Transverse colon (tissue), 4 donors: Measurements from ENCODE around the gene FER. TPM values are rescaled to one million over a fixed set of nuclear protein-coding genes. Genes with fewer than 3 reads are reported as not detected.
"Not testable (repeated sequence)": the region's sequence is repeated elsewhere in the genome, so short reads cannot be mapped to it uniquely, and the experiment has no call there.

Source experiments
- DNase-seq: peaks from one replicate; pipeline ENCODE4 v3.0.0-alpha.2; 2019
- H3K27ac ChIP-seq, 4 donors: fragments of 200-600 bp; sonication (generic); 2 replicates each; pipeline ENCODE4 v1.5.1; 2016 to 2018; ENCODE audit warnings: inconsistent platforms in 4 of 4
- H3K27me3 ChIP-seq: fragments of 200-600 bp; sonication (generic); 2 replicates; pipeline ENCODE4 v1.5.1; 2017; ENCODE audit warnings: inconsistent platforms
- H3K36me3 ChIP-seq, 4 donors: fragments of 200-600 bp; sonication (generic); 2 replicates each; pipeline ENCODE4 v1.5.1; 2017 to 2019; ENCODE audit warnings: inconsistent platforms in 4 of 4
- H3K4me1 ChIP-seq, 4 donors: fragments of 200-600 bp; sonication (generic); 2 replicates each; pipeline ENCODE4 v1.5.1; 2017 to 2020; ENCODE audit warnings: inconsistent platforms in 4 of 4
- H3K4me3 ChIP-seq, 4 donors: fragments of 200-600 bp; sonication (generic); 1 replicate in 1 of 4; 2 replicates in 3 of 4; pipeline versions ENCODE4 v1.5.1 to v1.6.1; 2017 to 2019; ENCODE audit warnings: inconsistent platforms in 4 of 4
- H3K9me3 ChIP-seq, 2 donors: fragments of 200-600 bp; sonication (generic); 2 replicates each; pipeline ENCODE4 v1.5.1; 2017 to 2019; ENCODE audit warnings: inconsistent platforms in 2 of 2
- CTCF ChIP-seq, 5 experiments: fragments of 200-600 bp in 3 of 5; fragments of 450-650 bp in 2 of 5; sonication (generic) in 3 of 5; IDR thresholded peaks; 1 replicate in 2 of 5; 2 replicates in 3 of 5; pipeline ENCODE4 v1.5.1; 2016 to 2017; ENCODE audit warnings: antibody characterized with exemption in 5 of 5, inconsistent platforms in 3 of 5, mild to moderate bottlenecking in 2 of 5, moderate library complexity in 1 of 5
- EP300 ChIP-seq: sonication (generic); formaldehyde crosslinking; IDR thresholded peaks from one replicate; pipeline ENCODE4 v1.6.1; 2017; ENCODE audit warnings: antibody characterized with exemption, low read depth
- POLR2A ChIP-seq: fragments of 450-650 bp; IDR thresholded peaks from one replicate; pipeline ENCODE4 v1.6.1; 2016; ENCODE audit warnings: antibody characterized with exemption, mild to moderate bottlenecking, moderate library complexity
- POLR2AphosphoS5 ChIP-seq, 3 donors: sonication (generic); formaldehyde crosslinking; IDR thresholded peaks; one replicate each; pipeline ENCODE4 v1.6.1; 2016; ENCODE audit warnings: antibody characterized with exemption in 3 of 3
- WGBS, 2 donors: methylation state at CpG; one replicate each; pipeline ENCODE4 v1.1.5; 2018; ENCODE audit warnings: low coverage in 1 of 2; 5-methylcytosine and 5-hydroxymethylcytosine counted together
- in situ Hi-C, 4 donors: fragments of 200-750 bp; cut with MboI; loops; one replicate each; pipeline versions ENCODE4 v1.15.0 to v1.15.1; 2017; ENCODE audit warnings: low sequenced_read_pairs in 3 of 4, low pct_ligation_motif_present in 1 of 4, low pct_unique_long_range_greater_than_20kb in 1 of 4
- intact Hi-C: fragments of 100-400 bp; cut with DNase I; formaldehyde crosslinking; loops from one replicate; pipeline ENCODE4 v1.15.1; 2023; ENCODE audit warnings: low total_unique reads
- total RNA-seq, 4 donors: library from RNA; depleted of rRNA; stranded (reverse); fragments of >200 nt; gene quantifications; one replicate each; pipeline ENCODE4 v1.1.0, GENCODE V29; 2016

The FER gene
- total RNA-seq, 4 donors from 2014 or later = 7.5 to 25.5 (median 13.1) TPM

GRCh38 chr5:108762660-108763059 is 15.0 kb downstream of the FER start:
- DNase-seq = no peak
- H3K27me3 ChIP-seq = no peaks in the 10 kb centered on the region
- no peak overlapping the region for H3K4me3 ChIP-seq
- TF ChIP-seq POLR2AphosphoS5 (IDR thresholded peaks at IDR 0.05) = no peak
- no peak for TF ChIP-seq POLR2A
- TF ChIP-seq CTCF (IDR thresholded peaks at IDR 0.05) = no peak
- TF ChIP-seq EP300 = no peak
- no peaks in the 10 kb centered on the region for H3K36me3 ChIP-seq
- no peaks in the 10 kb centered on the region for H3K9me3 ChIP-seq
- no peak overlapping the region for H3K27ac ChIP-seq
- WGBS, 2 donors = 40 to 66% methylated on average over 3 of the region's 3 CpGs
- peaks cover 0 to 3% (median 0%) of the 10 kb centered on the region in 4 donors for H3K4me1 ChIP-seq
- intact Hi-C loops (no loop called here), in situ Hi-C loops (no loop called here)

GRCh38 chr5:108763222-108763916 is 15.7 kb downstream of the FER start:
- H3K9me3 ChIP-seq = no peaks in the 10 kb centered on the region
- TF ChIP-seq CTCF (IDR thresholded peaks at IDR 0.05) (no peak), EP300 (no peak), POLR2AphosphoS5 (IDR thresholded peaks at IDR 0.05) (no peak), POLR2A (no peak)
- DNase-seq = no peak
- in situ Hi-C loops (no loop called here), intact Hi-C loops (no loop called here)
- H3K27ac ChIP-seq = no peak overlapping the region
- no peaks in the 10 kb centered on the region for H3K36me3 ChIP-seq
- no peaks in the 10 kb centered on the region for H3K27me3 ChIP-seq
- no peak overlapping the region for H3K4me3 ChIP-seq
- 92 to 96% methylated on average over 3 of the region's 3 CpGs for WGBS, 2 donors
- peaks cover 0 to 3% (median 0%) of the 10 kb centered on the region in 4 donors for H3K4me1 ChIP-seq

GRCh38 chr5:108765647-108766046 is 17.9 kb downstream of the FER start:
- no peak for DNase-seq
- Histone ChIP-seq H3K27me3 (no peaks in the 10 kb centered on the region), H3K36me3 (no peaks in the 10 kb centered on the region), H3K9me3 (no peaks in the 10 kb centered on the region), H3K4me3 (no peak overlapping the region), H3K4me1 (peaks cover 0 to 8% (median 0%) of the 10 kb centered on the region in 4 donors), H3K27ac (no peak overlapping the region)
- intact Hi-C loops = no loop called here
- TF ChIP-seq POLR2A (no peak), CTCF (IDR thresholded peaks at IDR 0.05) (no peak), EP300 (no peak), POLR2AphosphoS5 (IDR thresholded peaks at IDR 0.05) (no peak)
- in situ Hi-C loops = no loop called here

- H3K27me3 ChIP-seq, in situ Hi-C loops, H3K4me3 ChIP-seq, H3K4me1 ChIP-seq, H3K27ac ChIP-seq, intact Hi-C loops, H3K9me3 ChIP-seq, H3K36me3 ChIP-seq, DNase-seq: not testable (repeated sequence)
- 79 to 90% methylated on average over 5 of the region's 5 CpGs for WGBS, 2 donors
These were observed 19.2 kb downstream of the FER start for GRCh38 chr5:108766916-108767315.

GRCh38 chr5:108769352-108769751 is 21.7 kb downstream of the FER start:
- Histone ChIP-seq H3K27me3 (no peaks in the 10 kb centered on the region), H3K36me3 (no peaks in the 10 kb centered on the region), H3K4me3 (no peak overlapping the region), H3K9me3 (no peaks in the 10 kb centered on the region), H3K27ac (peak overlapping the region in 1 of 4 donors; percentile 5), H3K4me1 (peaks cover 0 to 6% (median 0%) of the 10 kb centered on the region in 4 donors)
- in situ Hi-C loops (no loop called here), intact Hi-C loops (no loop called here)
- 43 to 50% methylated on average over 1 of the region's 1 CpG for WGBS, 2 donors
- DNase-seq = no peak
- no peak for TF ChIP-seq POLR2AphosphoS5 (IDR thresholded peaks at IDR 0.05)
- no peak for TF ChIP-seq CTCF (IDR thresholded peaks at IDR 0.05)
- TF ChIP-seq EP300 = no peak
- no peak for TF ChIP-seq POLR2A
